GM10248 (cell line): ENCODE results near the gene CNTNAP2.

Source experiments
- CTCF ChIA-PET: fragments of 300-600 bp; sonication (Branson Sonifier 250); formaldehyde crosslinking; extraction: SDS; loops from one replicate; lab custom pipeline; 2021; ENCODE audit warnings: antibody characterized with exemption; lab: Yijun Ruan, JAX
- POLR2A ChIA-PET: fragments of 350-650 bp; sonication (Branson Sonifier 250); formaldehyde crosslinking; extraction: SDS; loops from one replicate; lab custom pipeline; 2020; ENCODE audit warnings: antibody characterized with exemption; lab: Yijun Ruan, JAX
- DNase-seq: peaks from one replicate; pipeline ENCODE4 v3.0.0; 2012; ENCODE audit errors: extremely low spot score
- TF ChIP-seq, protein P1 (sequence below): IDR thresholded peaks from 2 replicates; pipeline ENCODE4 v1.5.1; 2012; ENCODE audit warnings: mild to moderate bottlenecking, low read depth; ENCODE audit errors: extremely low read depth, missing control alignments, control extremely low read depth

CNTNAP2 gene

DNA sequence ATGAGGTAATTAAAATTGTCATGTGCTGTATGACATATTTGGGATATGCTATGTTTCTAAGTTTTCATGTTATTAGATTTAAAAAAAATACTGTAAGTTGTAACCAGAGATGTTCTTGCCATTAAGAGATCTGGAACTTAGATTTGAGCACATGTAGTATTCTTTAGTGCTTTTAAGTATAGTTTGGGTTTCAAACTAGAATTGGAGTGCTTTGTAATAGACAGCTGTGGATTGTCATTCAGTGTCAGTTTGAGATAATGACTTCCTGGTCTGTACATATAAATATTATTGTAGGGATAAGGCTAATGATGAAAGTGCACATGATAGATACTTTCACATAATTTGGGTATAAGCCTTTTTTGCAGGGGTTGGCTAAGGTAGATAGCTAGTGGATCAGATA is 936.2 kb downstream of the CNTNAP2 start:
- ChIA-PET CTCF (interaction anchor here (1.2 to 1.3 kb wide), 2 partner anchors 13 to 15 kb away, joined by 3 read pairs; no protein-coding TSS in a partner anchor), POLR2A (no interaction called here)
- DNase-seq: no peak
- TF ChIP-seq, protein P1, sequence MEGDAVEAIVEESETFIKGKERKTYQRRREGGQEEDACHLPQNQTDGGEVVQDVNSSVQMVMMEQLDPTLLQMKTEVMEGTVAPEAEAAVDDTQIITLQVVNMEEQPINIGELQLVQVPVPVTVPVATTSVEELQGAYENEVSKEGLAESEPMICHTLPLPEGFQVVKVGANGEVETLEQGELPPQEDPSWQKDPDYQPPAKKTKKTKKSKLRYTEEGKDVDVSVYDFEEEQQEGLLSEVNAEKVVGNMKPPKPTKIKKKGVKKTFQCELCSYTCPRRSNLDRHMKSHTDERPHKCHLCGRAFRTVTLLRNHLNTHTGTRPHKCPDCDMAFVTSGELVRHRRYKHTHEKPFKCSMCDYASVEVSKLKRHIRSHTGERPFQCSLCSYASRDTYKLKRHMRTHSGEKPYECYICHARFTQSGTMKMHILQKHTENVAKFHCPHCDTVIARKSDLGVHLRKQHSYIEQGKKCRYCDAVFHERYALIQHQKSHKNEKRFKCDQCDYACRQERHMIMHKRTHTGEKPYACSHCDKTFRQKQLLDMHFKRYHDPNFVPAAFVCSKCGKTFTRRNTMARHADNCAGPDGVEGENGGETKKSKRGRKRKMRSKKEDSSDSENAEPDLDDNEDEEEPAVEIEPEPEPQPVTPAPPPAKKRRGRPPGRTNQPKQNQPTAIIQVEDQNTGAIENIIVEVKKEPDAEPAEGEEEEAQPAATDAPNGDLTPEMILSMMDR: no peak

DNA sequence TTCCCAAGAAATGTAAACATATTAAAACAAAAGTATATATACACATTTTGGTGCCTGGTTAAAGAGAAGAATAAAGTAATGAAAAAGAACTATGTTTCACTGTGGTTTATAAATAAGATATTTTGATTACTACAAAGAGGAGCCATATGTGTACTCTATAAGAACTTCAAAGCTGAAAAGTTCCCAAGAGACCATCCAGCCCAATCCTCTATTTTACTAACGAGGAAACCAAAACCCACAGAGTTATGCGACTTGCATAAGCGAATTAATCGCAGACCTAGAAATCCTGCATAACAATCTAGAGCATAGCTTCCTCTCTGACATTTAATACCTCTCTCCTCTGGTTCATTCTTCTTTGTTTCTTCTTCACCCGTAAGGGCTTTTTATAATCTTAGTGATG is 937.1 kb downstream of the CNTNAP2 start:
- ChIA-PET POLR2A (no interaction called here), CTCF (interaction anchor here (1.2 to 1.3 kb wide), 2 partner anchors 14 kb away, joined by 3 read pairs; no protein-coding TSS in a partner anchor)
- no peak for DNase-seq
- TF ChIP-seq, protein P1: no peak

DNA sequence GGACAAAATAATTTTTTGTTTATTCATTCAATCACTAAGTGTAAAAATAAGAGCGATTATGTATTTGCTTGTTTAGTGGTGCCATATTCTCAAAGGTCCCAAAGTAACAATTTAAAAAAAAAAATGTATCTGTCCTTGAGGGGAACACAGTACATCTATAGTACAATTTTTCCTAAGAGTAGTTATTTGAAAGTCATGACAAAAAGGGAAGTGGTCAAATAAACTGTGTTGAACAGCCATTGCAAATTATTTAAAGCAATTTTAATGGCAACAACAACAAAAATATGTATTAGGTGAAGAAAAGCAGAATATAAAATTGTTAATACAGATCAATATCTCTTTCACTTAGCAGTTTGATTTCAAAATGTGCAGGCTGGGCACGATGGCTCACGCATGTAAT is 943.5 kb downstream of the CNTNAP2 start:
- ChIA-PET POLR2A (no interaction called here), CTCF (no interaction called here)
- TF ChIP-seq, protein P1: no peak
- no peak for DNase-seq

DNA sequence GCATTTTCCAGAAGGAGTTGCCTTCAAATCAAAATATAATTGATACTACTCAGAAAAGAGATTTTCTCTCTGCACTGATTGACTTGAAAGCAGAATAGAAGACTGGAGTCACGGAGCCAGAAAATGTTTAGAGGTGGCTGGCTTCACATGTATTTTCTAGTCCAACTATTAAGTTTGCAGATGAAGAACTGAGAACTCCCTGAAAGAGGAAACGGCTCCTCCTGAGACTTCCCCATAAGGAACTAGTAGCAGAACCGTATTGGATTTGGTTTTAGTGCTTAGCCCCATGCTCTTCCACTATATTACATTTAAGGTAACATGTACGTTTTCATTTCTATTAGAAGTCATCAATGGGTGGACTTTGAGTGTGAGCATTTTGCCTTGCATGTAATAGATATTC is 946.3 kb downstream of the CNTNAP2 start:
- DNase-seq: no peak
- CTCF ChIA-PET: no interaction called here
- POLR2A ChIA-PET: no interaction called here
- TF ChIP-seq, protein P1: no peak

DNA sequence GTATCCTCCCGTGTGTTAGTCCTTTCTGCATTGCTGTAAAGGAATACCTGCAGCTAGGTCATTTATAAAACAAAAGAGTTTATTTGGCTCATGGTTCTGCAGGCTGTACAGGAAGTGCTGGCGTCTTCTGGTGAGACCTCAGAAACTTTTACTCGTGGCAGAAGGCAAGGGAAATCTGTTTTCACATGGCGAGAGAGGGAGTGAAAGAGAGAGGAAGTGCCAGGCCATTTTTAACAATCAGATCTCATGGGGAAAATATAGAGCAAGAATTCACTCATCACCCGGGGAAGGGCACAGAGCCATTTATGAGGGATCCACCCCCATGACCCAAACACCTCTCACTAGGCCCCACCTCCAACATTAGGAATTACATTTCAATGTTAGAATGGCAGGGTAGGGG is 952.2 kb downstream of the CNTNAP2 start:
- TF ChIP-seq, protein P1: no peak
- ChIA-PET POLR2A (no interaction called here), CTCF (interaction anchor here (0.8 kb wide), 1 partner anchor 9 kb away, joined by 3 read pairs; no protein-coding TSS in a partner anchor)
- DNase-seq: no peak

DNA sequence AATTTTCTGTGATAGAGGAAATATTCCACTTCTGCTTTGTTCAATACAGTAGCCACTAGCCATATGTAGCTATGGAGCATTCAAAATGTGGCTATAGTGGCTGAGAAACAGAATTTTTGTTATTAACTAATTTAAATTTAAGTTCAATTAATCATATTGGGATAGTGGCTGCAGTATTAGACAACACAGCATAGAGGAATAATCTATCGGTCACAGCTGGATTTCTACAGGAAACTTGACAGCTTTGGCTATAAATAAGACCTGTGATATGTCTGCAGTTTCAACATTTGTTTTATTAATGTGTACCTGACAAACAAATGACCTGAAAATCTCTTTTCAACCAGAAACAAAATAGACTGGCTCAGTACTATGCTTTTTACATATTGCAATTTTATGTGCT is 953.2 kb downstream of the CNTNAP2 start:
- POLR2A ChIA-PET: no interaction called here
- CTCF ChIA-PET: interaction anchor here (0.9 to 2.0 kb wide), 2 partner anchors 14 to 19 kb away, joined by 3 to 6 read pairs; no protein-coding TSS in a partner anchor
- TF ChIP-seq, protein P1: no peak
- DNase-seq: no peak
